IMR-90 (cell line): ENCODE results near the gene ABCA12. TPM values are rescaled to one million over a fixed set of nuclear protein-coding genes. Genes with fewer than 3 reads are reported as not detected.

Experiments used
- ATAC-seq: fragments of 200-7000 bp; cut with Tn5 transposase; 2 replicates; pipeline ENCODE4 v1.9.1; 2020; ENCODE audit warnings: low read depth, mild to moderate bottlenecking, moderate library complexity
- BruUV-seq: library from RNA; stranded (reverse); fragments of 400-500 nt; replicated peaks from 2 replicates; lab custom pipeline; 2021; lab: Mats Ljungman, UMichigan
- CTCF ChIA-PET: fragments of 300-600 bp; formaldehyde crosslinking; extraction: SDS; loops from one replicate; lab custom pipeline; 2021; ENCODE audit warnings: antibody characterized with exemption; lab: Yijun Ruan, JAX
- POLR2A ChIA-PET: fragments of 300-600 bp; sonication (Branson Sonifier 250); formaldehyde crosslinking; loops from one replicate; lab custom pipeline; 2022; ENCODE audit warnings: antibody characterized with exemption; ENCODE audit not compliant: unreplicated experiment; lab: Charles Lee
- DNase-seq: peaks from one replicate; pipeline ENCODE4 v3.0.0; 2013
- H2AFZ ChIP-seq: replicated peaks from 2 replicates; pipeline ENCODE3; 2013; ENCODE audit warnings: low read length, mild to moderate bottlenecking; ENCODE audit not compliant: poor library complexity
- H2AK5ac ChIP-seq: 2 replicates; pipeline ENCODE4 v1.6.1; 2013; ENCODE audit warnings: low read depth, low read length, inconsistent platforms
- H2AK9ac ChIP-seq: replicated peaks from 2 replicates; pipeline ENCODE3; 2013; ENCODE audit warnings: mild to moderate bottlenecking, low read depth, low read length, moderate library complexity; ENCODE audit not compliant: poor library complexity
- H2BK120ac ChIP-seq: 2 replicates; pipeline ENCODE4 v1.6.1; 2013; ENCODE audit warnings: low read depth, low read length, inconsistent platforms
- H2BK15ac ChIP-seq: 3 replicates; pipeline ENCODE4 v1.6.1; 2013; ENCODE audit warnings: low read depth, low read length, inconsistent platforms
- H2BK20ac ChIP-seq: 2 replicates; pipeline ENCODE4 v1.6.1; 2013; ENCODE audit warnings: low read depth, mild to moderate bottlenecking, inconsistent platforms, low read length, moderate library complexity
- H2BK5ac ChIP-seq: 2 replicates; pipeline ENCODE4 v1.6.1; 2013; ENCODE audit warnings: mild to moderate bottlenecking, low read depth, low read length, inconsistent platforms; ENCODE audit not compliant: poor library complexity, severe bottlenecking
- H3K14ac ChIP-seq: replicated peaks from 2 replicates; pipeline ENCODE4 v1.6.1; 2013; ENCODE audit warnings: low read depth, low read length, inconsistent platforms
- H3K18ac ChIP-seq: 2 replicates; pipeline ENCODE4 v1.6.1; 2013; ENCODE audit warnings: low read depth, low read length, control low read depth
- H3K23ac ChIP-seq: 2 replicates; pipeline ENCODE4 v1.6.1; 2013; ENCODE audit warnings: low read depth, low read length, inconsistent platforms
- H3K27ac ChIP-seq: 2 replicates; pipeline ENCODE4 v1.5.1; 2013; ENCODE audit warnings: mild to moderate bottlenecking, control low read depth, low read length; ENCODE audit not compliant: insufficient read depth
- H3K27me3 ChIP-seq: 2 replicates; pipeline ENCODE4 v1.6.1; 2013; ENCODE audit warnings: low read length; ENCODE audit not compliant: control insufficient read depth, insufficient read depth
- H3K36me3 ChIP-seq: 2 replicates; pipeline ENCODE4 v1.6.1; 2013; ENCODE audit warnings: low read length, mixed read lengths; ENCODE audit not compliant: control insufficient read depth, insufficient read depth
- H3K4ac ChIP-seq: 2 replicates; pipeline ENCODE4 v1.6.1; 2013; ENCODE audit warnings: low read depth, low read length, inconsistent platforms
- H3K4me1 ChIP-seq: 2 replicates; pipeline ENCODE4 v1.6.1; 2013; ENCODE audit warnings: low read length, mixed read lengths; ENCODE audit not compliant: control insufficient read depth, insufficient read depth
- H3K4me2 ChIP-seq: 2 replicates; pipeline ENCODE4 v1.6.1; 2013; ENCODE audit warnings: low read depth, mild to moderate bottlenecking, control low read depth, low read length, moderate library complexity
- H3K4me3 ChIP-seq: 2 replicates; pipeline ENCODE4 v1.5.1; 2013; ENCODE audit warnings: low read depth, mild to moderate bottlenecking, control low read depth, low read length, moderate library complexity; ENCODE audit not compliant: insufficient read depth
- H3K56ac ChIP-seq: 2 replicates; pipeline ENCODE4 v1.6.1; 2013; ENCODE audit warnings: low read length, inconsistent platforms; ENCODE audit not compliant: insufficient read depth; ENCODE audit errors: extremely low read depth
- H3K79me1 ChIP-seq, 2 experiments: 2 replicates each; pipeline ENCODE4 v1.6.1; 2013; ENCODE audit warnings: low read length in 2 of 2, inconsistent platforms in 1 of 2, low read depth in 1 of 2
- H3K9ac ChIP-seq: 2 replicates; pipeline ENCODE4 v1.6.1; 2013; ENCODE audit warnings: low read depth, low read length, control low read depth
- H3K9me1 ChIP-seq: 2 replicates; pipeline ENCODE4 v1.6.1; 2013; ENCODE audit warnings: low read length, inconsistent platforms; ENCODE audit not compliant: insufficient read depth
- H3K9me3 ChIP-seq: 2 replicates; pipeline ENCODE4 v1.6.1; 2013; ENCODE audit warnings: low read length; ENCODE audit not compliant: control insufficient read depth, insufficient read depth
- H4K20me1 ChIP-seq: 2 replicates; pipeline ENCODE4 v1.6.1; 2013; ENCODE audit warnings: low read length, inconsistent platforms; ENCODE audit not compliant: insufficient read depth
- H4K5ac ChIP-seq: 2 replicates; pipeline ENCODE4 v1.6.1; 2013; ENCODE audit warnings: mild to moderate bottlenecking, low read depth, low read length, control low read depth
- H4K8ac ChIP-seq, 2 experiments: 2 replicates each; pipeline ENCODE4 v1.6.1; 2013; ENCODE audit warnings: low read depth in 2 of 2, low read length in 2 of 2, control low read depth in 1 of 2, inconsistent platforms in 1 of 2
- H4K91ac ChIP-seq: 2 replicates; pipeline ENCODE4 v1.6.1; 2013; ENCODE audit warnings: low read depth, low read length, inconsistent platforms; ENCODE audit not compliant: insufficient read depth
- BHLHE40 ChIP-seq: fragments of 150-350 bp; IDR thresholded peaks from 2 replicates; pipeline ENCODE4 v1.6.1; 2016; ENCODE audit warnings: mild to moderate bottlenecking, low read depth, low read length
- CEBPB ChIP-seq: IDR thresholded peaks from 2 replicates; pipeline ENCODE4 v1.6.1; 2012; ENCODE audit warnings: low read depth, low read length, improper control_type of control experiment
- CHD1 ChIP-seq: IDR thresholded peaks from 2 replicates; pipeline ENCODE4 v1.6.1; 2012; ENCODE audit warnings: low read depth, low read length, improper control_type of control experiment
- MAFK ChIP-seq: IDR thresholded peaks from 2 replicates; pipeline ENCODE4 v1.6.1; 2012; ENCODE audit warnings: low read depth, low read length, improper control_type of control experiment
- MXI1 ChIP-seq: IDR thresholded peaks from 2 replicates; pipeline ENCODE4 v1.6.1; 2012; ENCODE audit warnings: low read depth, mild to moderate bottlenecking, low read length, moderate library complexity, borderline replicate concordance
- NFE2L2 ChIP-seq: fragments of 150-350 bp; IDR thresholded peaks from 2 replicates; pipeline ENCODE4 v1.6.1; 2016; ENCODE audit warnings: low read depth, mild to moderate bottlenecking, low read length
- RAD21 ChIP-seq: IDR thresholded peaks from 2 replicates; pipeline ENCODE4 v1.6.1; 2012; ENCODE audit warnings: low read length, improper control_type of control experiment
- RCOR1 ChIP-seq: IDR thresholded peaks from 2 replicates; pipeline ENCODE4 v1.6.1; 2012; ENCODE audit warnings: mild to moderate bottlenecking, low read length, improper control_type of control experiment; ENCODE audit not compliant: insufficient replicate concordance
- RFX5 ChIP-seq: IDR thresholded peaks from 2 replicates; pipeline ENCODE4 v1.8.0; 2012; ENCODE audit warnings: low read depth, mild to moderate bottlenecking, low read length, moderate library complexity
- WGBS, 2 experiments: methylation state at CpG; one replicate each; pipeline versions ENCODE4 v1.1.5 to v1.1.7; 2013; ENCODE audit warnings: missing lambda C conversion rate in 2 of 2; ENCODE audit not compliant: insufficient read length in 1 of 2; ENCODE audit errors: extremely low coverage in 2 of 2; 5-methylcytosine and 5-hydroxymethylcytosine counted together
- dilution Hi-C: fragments of 300-500 bp; cut with HindIII; formaldehyde crosslinking; loops from one replicate; pipeline ENCODE4 v1.14.3; 2018; ENCODE audit warnings: low sequenced_read_pairs; ENCODE audit not compliant: unreplicated experiment
- in situ Hi-C: fragments of 300-500 bp; cut with MboI; formaldehyde crosslinking; loops from 3 replicates; pipeline ENCODE4 v1.14.3; 2019; ENCODE audit warnings: low sequenced_read_pairs, inconsistent platforms, mixed read lengths
- intact Hi-C: fragments of 100-400 bp; cut with micrococcal nuclease; formaldehyde crosslinking; loops from 2 replicates; pipeline ENCODE4 v1.10.0; 2022
- polyA plus RNA-seq, 3 experiments: library from polyadenylated mRNA; depleted of rRNA; stranded (reverse); fragments of >200 nt; gene quantifications; 2 replicates each; pipeline ENCODE4 v1.2.3, GENCODE V29; 2012; ENCODE audit warnings: low replicate concordance in 1 of 3
- total RNA-seq: library from RNA; depleted of rRNA; stranded (reverse); fragments of >200 nt; gene quantifications from 2 replicates; pipeline ENCODE4 v1.2.3, GENCODE V29; 2012

Gene ABCA12
- total and polyA plus RNA-seq, 2 of the 4 experiments (the other 2 are of a cell fraction) = under 0.01 TPM; not detected in 1

GRCh38 chr2:215000721-215001120, 137.7 kb downstream of the ABCA12 start:
- Histone ChIP-seq H3K23ac (no peak overlapping the region), H2AK9ac (no peak overlapping the region), H4K8ac (no peak overlapping the region), H2BK20ac (no peak overlapping the region), H3K36me3 (no peaks in the 10 kb centered on the region), H3K56ac (no peak overlapping the region), H3K27ac (no peak overlapping the region), H2BK5ac (no peak overlapping the region), H4K91ac (no peak overlapping the region), H3K9ac (no peak overlapping the region), H2BK15ac (no peak overlapping the region), H3K4ac (no peak overlapping the region), H3K4me1 (no peaks in the 10 kb centered on the region), H3K79me1 (no peaks in the 10 kb centered on the region), H3K9me1 (no peaks in the 10 kb centered on the region), H2AFZ (no peak overlapping the region), H3K27me3 (no peaks in the 10 kb centered on the region; the same call in 1 of the 2 replicates), H2AK5ac (no peak overlapping the region), H3K18ac (no peak overlapping the region), H3K4me3 (no peak overlapping the region), H3K14ac (no peak overlapping the region), H2BK120ac (no peak overlapping the region), H4K5ac (no peak overlapping the region), H3K9me3 (no peaks in the 10 kb centered on the region), H3K4me2 (no peak overlapping the region), H4K20me1 (no peaks in the 10 kb centered on the region)
- dilution Hi-C loops = no loop called here
- in situ Hi-C loops = no loop called here
- no TSS peak for BruUV-seq
- intact Hi-C loops = no loop called here
- CTCF ChIA-PET = no interaction called here
- POLR2A ChIA-PET = no interaction called here
- WGBS, 2 experiments = no CpG with 5 or more reads among the region's 3 CpGs
- no peak for DNase-seq
- ATAC-seq = no peak
- TF ChIP-seq RFX5 (no peak), CHD1 (no peak), MAFK (no peak), NFE2L2 (no peak), BHLHE40 (no peak), RCOR1 (no peak), MXI1 (no peak), RAD21 (no peak), CEBPB (no peak)
